ENCODE results near the gene URI1. TPM values are rescaled to one million over a fixed set of nuclear protein-coding genes. Genes with fewer than 3 reads are reported as not detected.
"Not testable (repeated sequence)": the region's sequence is repeated elsewhere in the genome, so short reads cannot be mapped to it uniquely, and the experiment has no call there.

Gene URI1
- total RNA-seq, 2 experiments from 2014 or later: 66.1 to 67.0 TPM

DNA sequence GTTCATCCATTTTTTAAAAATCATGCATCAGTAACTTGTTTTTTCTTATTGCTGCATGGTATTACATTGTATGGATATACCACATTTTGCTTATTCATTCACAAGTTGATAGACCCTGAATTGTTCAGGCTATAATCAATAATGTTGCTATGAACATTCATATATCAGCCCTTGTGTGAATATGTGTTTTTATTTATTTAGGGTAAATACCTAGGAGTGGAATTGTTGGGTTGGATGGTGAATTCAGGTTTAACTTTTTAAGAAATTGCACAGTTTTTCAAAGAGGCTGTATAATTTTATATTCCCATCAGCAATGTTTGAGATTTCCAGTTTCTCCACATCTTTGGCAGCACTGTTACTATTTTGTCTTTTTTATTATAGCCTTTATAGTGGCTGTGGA lies 82.1 kb downstream of the URI1 start:
- H3K4me1 Mint-ChIP-seq: peaks cover 16% of the 10 kb centered on the region
- no peak for ATAC-seq (ENCODE audit: low read depth)

GRCh38 chr19:30026933-30027332 lies 84.9 kb downstream of the URI1 start:
- peaks cover 53% of the 10 kb centered on the region for H3K36me3 Mint-ChIP-seq
- ATAC-seq (ENCODE audit: low read depth) (no peak), DNase-seq (no peak)
- H3K27me3 Mint-ChIP-seq: no peaks in the 10 kb centered on the region
- no peak overlapping the region for H3K27ac Mint-ChIP-seq
- POLR2A ChIA-PET: no interaction called here
- H3K4me3 Mint-ChIP-seq: no peak overlapping the region
- H3K9me3 Mint-ChIP-seq: peaks cover 3% of the 10 kb centered on the region
- H3K4me1 Mint-ChIP-seq: peaks cover 30% of the 10 kb centered on the region

More for the DNA sequence above, 82.1 kb downstream of the URI1 start:
- Mint-ChIP-seq H3K36me3 (peaks cover 41% of the 10 kb centered on the region), H3K27me3 (no peaks in the 10 kb centered on the region), H3K9me3 (peaks cover 3% of the 10 kb centered on the region), H3K27ac (no peak overlapping the region), H3K4me3 (no peak overlapping the region)
- no peak for DNase-seq
- POLR2A ChIA-PET: no interaction called here

DNA sequence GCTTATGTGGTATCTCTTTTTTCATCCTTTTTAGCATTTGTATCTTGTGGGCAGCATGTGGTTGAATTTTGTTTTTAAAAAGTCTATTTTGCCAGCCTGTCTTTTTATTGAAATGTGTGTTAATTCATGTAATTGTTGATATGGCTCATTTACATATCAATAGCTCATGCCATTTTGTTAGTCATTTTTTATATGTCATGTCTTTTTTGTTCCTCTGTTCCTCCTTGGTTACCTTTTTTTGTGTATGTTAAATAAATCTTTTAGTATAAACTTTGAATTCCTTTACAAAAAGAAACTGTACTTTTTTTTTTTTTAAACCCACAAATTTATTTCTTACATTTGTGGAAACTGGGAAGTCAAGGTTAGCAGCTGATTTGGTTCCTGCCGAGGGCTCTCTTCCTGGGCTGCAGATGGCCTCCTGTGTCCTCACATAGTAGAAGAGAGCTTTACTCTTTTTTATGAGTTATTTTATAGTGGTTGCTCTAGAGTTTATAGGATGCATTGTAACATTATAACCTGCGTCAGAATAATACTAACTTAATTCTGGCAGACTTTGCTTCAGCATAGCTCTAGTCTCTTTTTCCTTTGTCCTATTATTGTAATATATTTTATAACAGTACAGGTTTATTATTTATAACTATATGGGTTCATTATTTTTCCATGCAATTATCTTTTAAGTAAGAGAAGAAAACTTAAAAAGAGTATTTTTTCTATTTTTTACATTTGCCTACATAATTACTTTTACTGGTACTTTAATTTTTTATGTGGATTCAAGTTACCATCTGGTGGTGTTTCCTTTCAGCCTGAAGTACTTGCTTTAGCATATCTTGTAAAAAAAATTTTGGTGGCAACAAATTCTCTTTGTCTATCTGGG lies 86.3 kb downstream of the URI1 start:
- no peak for ATAC-seq (ENCODE audit: low read depth)
- DNase-seq: no peak
- H3K27ac Mint-ChIP-seq: no peak overlapping the region
- peaks cover 60% of the 10 kb centered on the region for H3K36me3 Mint-ChIP-seq
- no peak overlapping the region for H3K4me3 Mint-ChIP-seq
- H3K9me3 Mint-ChIP-seq: peaks cover 7% of the 10 kb centered on the region
- no peaks in the 10 kb centered on the region for H3K27me3 Mint-ChIP-seq
- peaks cover 28% of the 10 kb centered on the region for H3K4me1 Mint-ChIP-seq
- POLR2A ChIA-PET: no interaction called here

DNA sequence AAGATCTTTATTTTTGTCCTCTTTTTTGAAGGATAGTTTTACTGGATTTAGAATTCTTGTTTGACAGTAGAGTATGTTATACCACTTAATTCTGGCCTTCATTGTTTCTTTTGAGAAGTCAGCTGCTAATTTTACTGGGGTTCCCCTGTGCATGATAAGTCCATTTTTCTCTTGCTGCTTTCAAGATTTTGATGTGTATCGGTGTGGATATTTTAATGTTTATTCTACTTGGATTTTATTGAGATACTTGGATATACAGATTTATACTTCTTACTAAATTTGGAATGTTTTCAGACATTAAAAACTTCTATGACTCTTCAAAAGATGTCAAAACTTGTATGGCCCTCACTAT lies 86.9 kb downstream of the URI1 start:
- ATAC-seq (ENCODE audit: low read depth) (no peak), DNase-seq (no peak)
- peaks cover 8% of the 10 kb centered on the region for H3K9me3 Mint-ChIP-seq
- no peak overlapping the region for H3K27ac Mint-ChIP-seq
- H3K27me3 Mint-ChIP-seq: no peaks in the 10 kb centered on the region
- peaks cover 26% of the 10 kb centered on the region for H3K4me1 Mint-ChIP-seq
- POLR2A ChIA-PET: no interaction called here
- H3K4me3 Mint-ChIP-seq: no peak overlapping the region
- H3K36me3 Mint-ChIP-seq: peaks cover 62% of the 10 kb centered on the region

GRCh38 chr19:30029721-30030510 lies 87.9 kb downstream of the URI1 start:
- ATAC-seq (ENCODE audit: low read depth) (no peak), DNase-seq (no peak)
- H3K9me3 Mint-ChIP-seq: peaks cover 12% of the 10 kb centered on the region
- no peaks in the 10 kb centered on the region for H3K27me3 Mint-ChIP-seq
- peaks cover 72% of the 10 kb centered on the region for H3K36me3 Mint-ChIP-seq
- no peak overlapping the region for H3K27ac Mint-ChIP-seq
- H3K4me3 Mint-ChIP-seq: no peak overlapping the region
- H3K4me1 Mint-ChIP-seq: peaks cover 26% of the 10 kb centered on the region
- POLR2A ChIA-PET: interaction anchor here (0.6 kb wide), 1 partner anchor 59 kb away, joined by 3 read pairs; no protein-coding TSS in a partner anchor

DNA sequence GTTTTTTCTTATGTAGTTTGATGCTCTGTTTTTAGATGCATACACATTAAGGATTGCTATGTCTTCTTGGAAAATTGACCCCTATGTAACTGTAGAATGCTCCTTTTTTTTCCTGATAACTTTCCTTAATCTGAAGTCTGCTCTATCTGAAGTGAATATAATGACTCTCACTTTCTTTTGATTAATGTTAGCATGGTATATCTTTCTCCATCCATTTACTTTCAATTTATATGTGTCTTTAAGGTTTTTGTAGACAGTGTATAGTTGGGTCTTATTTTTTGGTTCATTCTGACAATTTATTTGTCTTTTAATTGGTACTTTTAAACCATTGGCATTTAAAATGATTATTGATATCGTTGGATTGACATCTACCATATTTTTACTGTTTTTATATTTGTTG lies 92.3 kb downstream of the URI1 start:
- ATAC-seq (ENCODE audit: low read depth): no peak
- no peak for DNase-seq
- POLR2A ChIA-PET: no interaction called here
- peaks cover 25% of the 10 kb centered on the region for H3K9me3 Mint-ChIP-seq
- no peaks in the 10 kb centered on the region for H3K27me3 Mint-ChIP-seq
- peaks cover 90% of the 10 kb centered on the region for H3K36me3 Mint-ChIP-seq
- peaks cover 14% of the 10 kb centered on the region for H3K4me1 Mint-ChIP-seq
- H3K27ac Mint-ChIP-seq: no peak overlapping the region
- no peak overlapping the region for H3K4me3 Mint-ChIP-seq

GRCh38 chr19:30036154-30037129 lies 94.4 kb downstream of the URI1 start:
- H3K9me3 Mint-ChIP-seq: peaks cover 24% of the 10 kb centered on the region
- no peaks in the 10 kb centered on the region for H3K27me3 Mint-ChIP-seq
- ATAC-seq (ENCODE audit: low read depth) (no peak), DNase-seq (no peak)
- no peak overlapping the region for H3K4me3 Mint-ChIP-seq
- H3K36me3 Mint-ChIP-seq: peaks cover 81% of the 10 kb centered on the region
- H3K4me1 Mint-ChIP-seq: no peaks in the 10 kb centered on the region
- POLR2A ChIA-PET: no interaction called here
- no peak overlapping the region for H3K27ac Mint-ChIP-seq

DNA sequence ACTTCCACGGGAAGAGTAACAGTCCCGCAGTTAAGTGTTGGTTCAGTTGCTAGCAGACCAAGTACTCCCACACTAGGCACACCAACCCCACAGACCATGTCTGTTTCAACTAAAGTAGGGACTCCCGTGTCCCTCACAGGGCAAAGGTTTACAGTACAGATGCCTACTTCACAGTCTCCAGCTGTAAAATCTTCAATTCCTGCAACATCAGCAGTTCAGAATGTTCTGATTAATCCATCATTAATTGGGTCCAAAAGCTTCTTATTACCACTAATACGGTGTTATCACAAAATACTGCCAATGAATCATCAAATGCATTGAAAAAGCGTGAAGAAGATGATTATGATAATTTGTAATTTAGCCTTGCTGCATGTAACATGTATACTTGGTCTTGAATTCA lies 95.8 kb downstream of the URI1 start:
- Mint-ChIP-seq H3K4me3 (no peak overlapping the region), H3K4me1 (no peaks in the 10 kb centered on the region), H3K27me3 (no peaks in the 10 kb centered on the region), H3K36me3 (peaks cover 73% of the 10 kb centered on the region), H3K27ac (no peak overlapping the region), H3K9me3 (peaks cover 22% of the 10 kb centered on the region)
- ATAC-seq (ENCODE audit: low read depth) (no peak), DNase-seq (no peak)
- POLR2A ChIA-PET: no interaction called here

GRCh38 chr19:30041931-30042330 lies 99.9 kb downstream of the URI1 start:
- H3K27ac Mint-ChIP-seq; DNase-seq; H3K4me1 Mint-ChIP-seq; POLR2A ChIA-PET; ATAC-seq (ENCODE audit: low read depth); H3K27me3 Mint-ChIP-seq; H3K4me3 Mint-ChIP-seq: not testable (repeated sequence)
- peaks cover 12% of the 10 kb centered on the region for H3K9me3 Mint-ChIP-seq
- peaks cover 38% of the 10 kb centered on the region for H3K36me3 Mint-ChIP-seq

DNA sequence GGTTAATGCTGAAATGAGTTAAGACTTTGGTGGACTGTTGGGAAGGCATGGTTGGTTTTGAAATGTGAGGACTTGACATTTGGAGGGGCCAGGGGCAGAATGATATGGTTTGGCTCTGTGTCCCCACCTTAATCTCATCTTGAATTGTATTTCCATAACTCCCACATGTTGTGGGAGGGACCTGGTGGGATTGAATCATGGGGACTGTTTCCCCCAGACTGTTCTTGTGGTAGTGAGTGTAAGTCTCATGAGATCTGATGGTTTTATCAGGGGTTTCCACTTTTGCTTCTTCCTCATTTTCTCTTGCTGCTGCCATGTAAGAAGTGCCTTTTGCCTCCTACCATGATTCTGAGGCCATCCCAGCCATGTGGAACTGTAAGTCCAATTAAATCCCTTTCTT lies 101.0 kb downstream of the URI1 start:
- H3K27ac Mint-ChIP-seq; H3K9me3 Mint-ChIP-seq; H3K27me3 Mint-ChIP-seq; ATAC-seq (ENCODE audit: low read depth); POLR2A ChIA-PET; H3K4me1 Mint-ChIP-seq; DNase-seq; H3K4me3 Mint-ChIP-seq: not testable (repeated sequence)
- peaks cover 27% of the 10 kb centered on the region for H3K36me3 Mint-ChIP-seq

GRCh38 chr19:30044273-30045248 lies 102.5 kb downstream of the URI1 start:
- H3K27me3 Mint-ChIP-seq: no peaks in the 10 kb centered on the region
- H3K36me3 Mint-ChIP-seq: peaks cover 21% of the 10 kb centered on the region
- no peak overlapping the region for H3K27ac Mint-ChIP-seq
- H3K9me3 Mint-ChIP-seq: peaks cover 2% of the 10 kb centered on the region
- POLR2A ChIA-PET: no interaction called here
- no peak for ATAC-seq (ENCODE audit: low read depth)
- no peak overlapping the region for H3K4me3 Mint-ChIP-seq
- DNase-seq: no peak
- peaks cover 7% of the 10 kb centered on the region for H3K4me1 Mint-ChIP-seq

GRCh38 chr19:30046522-30046921 lies 104.5 kb downstream of the URI1 start:
- no peaks in the 10 kb centered on the region for H3K9me3 Mint-ChIP-seq
- DNase-seq (no peak), ATAC-seq (ENCODE audit: low read depth) (no peak)
- H3K4me3 Mint-ChIP-seq: no peak overlapping the region
- H3K27me3 Mint-ChIP-seq: no peaks in the 10 kb centered on the region
- peaks cover 7% of the 10 kb centered on the region for H3K36me3 Mint-ChIP-seq
- H3K4me1 Mint-ChIP-seq: peaks cover 7% of the 10 kb centered on the region
- H3K27ac Mint-ChIP-seq: no peak overlapping the region
- POLR2A ChIA-PET: no interaction called here

Measured in activated naive CD8-positive, alpha-beta T cell treated with anti-CD3 and anti-CD28 coated beads, Interleukin-2, amount 10 ng/mL, durations not matched to agents 7 days and 5 days (primary cell).